Loucy (cell line): Measurements from ENCODE around the gene METAP1.

Experiments used
- EZH2phosphoT487 ChIP-seq: fragments of 200-600 bp; IDR thresholded peaks from 2 replicates; pipeline ENCODE4 v1.6.1; 2018; ENCODE audit warnings: antibody characterized with exemption, mild to moderate bottlenecking, moderate library complexity, borderline replicate concordance
- TF ChIP-seq, protein P1 (sequence below): fragments of 200-600 bp; sonication (generic); conservative IDR thresholded peaks from 2 replicates; pipeline ENCODE4 v1.5.1; 2014; ENCODE audit warnings: mild to moderate bottlenecking, antibody characterized with exemption, low read length

GRCh38 chr4:98963538-98964433, 31.7 kb upstream of the METAP1 start:
- TF ChIP-seq, protein P1, sequence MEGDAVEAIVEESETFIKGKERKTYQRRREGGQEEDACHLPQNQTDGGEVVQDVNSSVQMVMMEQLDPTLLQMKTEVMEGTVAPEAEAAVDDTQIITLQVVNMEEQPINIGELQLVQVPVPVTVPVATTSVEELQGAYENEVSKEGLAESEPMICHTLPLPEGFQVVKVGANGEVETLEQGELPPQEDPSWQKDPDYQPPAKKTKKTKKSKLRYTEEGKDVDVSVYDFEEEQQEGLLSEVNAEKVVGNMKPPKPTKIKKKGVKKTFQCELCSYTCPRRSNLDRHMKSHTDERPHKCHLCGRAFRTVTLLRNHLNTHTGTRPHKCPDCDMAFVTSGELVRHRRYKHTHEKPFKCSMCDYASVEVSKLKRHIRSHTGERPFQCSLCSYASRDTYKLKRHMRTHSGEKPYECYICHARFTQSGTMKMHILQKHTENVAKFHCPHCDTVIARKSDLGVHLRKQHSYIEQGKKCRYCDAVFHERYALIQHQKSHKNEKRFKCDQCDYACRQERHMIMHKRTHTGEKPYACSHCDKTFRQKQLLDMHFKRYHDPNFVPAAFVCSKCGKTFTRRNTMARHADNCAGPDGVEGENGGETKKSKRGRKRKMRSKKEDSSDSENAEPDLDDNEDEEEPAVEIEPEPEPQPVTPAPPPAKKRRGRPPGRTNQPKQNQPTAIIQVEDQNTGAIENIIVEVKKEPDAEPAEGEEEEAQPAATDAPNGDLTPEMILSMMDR = no peak
- no peak for TF ChIP-seq EZH2phosphoT487
